ENCODE results near the gene NAA10. TPM values are rescaled to one million over a fixed set of nuclear protein-coding genes. Genes with fewer than 3 reads are reported as not detected.

The NAA10 gene
- total and polyA plus RNA-seq, 2 of the 13 experiments (the other 11 are each of a cell fraction or from before 2014, with no cell fraction given) = 49.2 to 51.7 TPM

- Histone ChIP-seq H3K4me2 (ENCODE audit: low read depth, low read length) (no peak overlapping the region), H3K9ac (ENCODE audit: insufficient read depth, low read depth, low read length) (no peak overlapping the region), H3K4me1 (ENCODE audit: insufficient read depth, low read length) (peaks cover 40% of the 10 kb centered on the region), H3K36me3 (replicated peaks in 1 of 2; ENCODE audit: control insufficient read depth in 1 of 2, insufficient read depth in 2 of 2, low read length in 2 of 2) (no peaks in the 10 kb centered on the region), H4K20me1 (ENCODE audit: insufficient read depth, low read length) (no peaks in the 10 kb centered on the region), H2AFZ (ENCODE audit: low read length) (no peak overlapping the region), H3K27ac (ENCODE audit: extremely low read length, insufficient read depth, low read length) (no peak overlapping the region), H3K79me2 (ENCODE audit: insufficient read depth, low read length) (no peaks in the 10 kb centered on the region), H3K4me3 (replicated peaks in 1 of 3; ENCODE audit: insufficient read depth in 1 of 3, low read depth in 2 of 3, low read length in 3 of 3) (no peak overlapping the region), H3K9me3 (ENCODE audit: low read length) (no peaks in the 10 kb centered on the region), H3K27me3 (ENCODE audit: control insufficient read depth in 1 of 2, insufficient read depth in 2 of 2, low read length in 2 of 2) (peaks cover 0 to 19% of the 10 kb centered on the region in 2 experiments; a peak in 3 of 5 replicates)
- CTCF ChIA-PET (ENCODE audit: low intra/inter-chr PET ratio, low total read pairs) = no interaction called here
- no peak for DNase-seq (ENCODE audit: low spot score)
- TF ChIP-seq SOX6 (IDR thresholded peaks at IDR 0.05) (no peak), SOX6 (CRISPR knock-in tag; IDR thresholded peaks at IDR 0.05) (no peak), SP2 (CRISPR knock-in tag; IDR thresholded peaks at IDR 0.05) (no peak), ZNF740 (CRISPR knock-in tag; IDR thresholded peaks at IDR 0.05) (no peak), GATAD1 (CRISPR knock-in tag; IDR thresholded peaks at IDR 0.05) (no peak), ZNF558 (CRISPR knock-in tag; IDR thresholded peaks at IDR 0.05; ENCODE audit: borderline replicate concordance) (no peak), HES4 (CRISPR knock-in tag; IDR thresholded peaks at IDR 0.05; ENCODE audit: borderline replicate concordance) (no peak), ZC3H13 (CRISPR knock-in tag; IDR thresholded peaks at IDR 0.05) (no peak), NR2F2 (IDR thresholded peaks at IDR 0.05; ENCODE audit: borderline replicate concordance, low read depth) (no peak), ZNF136 (CRISPR knock-in tag; IDR thresholded peaks at IDR 0.05; ENCODE audit: low read depth) (no peak), MYNN (CRISPR knock-in tag; IDR thresholded peaks at IDR 0.05; ENCODE audit: low read depth) (no peak), ZNF878 (CRISPR knock-in tag; IDR thresholded peaks at IDR 0.05) (no peak)
- 84% methylated on average over 7 of the region's 13 CpGs for WGBS (ENCODE audit: low lambda C conversion rate)
- BruUV-seq (replicated peaks) = no TSS peak
- POLR2A ChIA-PET = no interaction called here
- no peak for ATAC-seq
- in situ Hi-C loops (cut with HindIII; ENCODE audit: extremely low pct_ligation_motif_present, low pct_unique_long_range_greater_than_20kb) = no loop called here
- no peak for FAIRE-seq
- intact Hi-C loops (cut with micrococcal nuclease; ENCODE audit: unreplicated experiment) = no loop called here
Observed at GRCh38 chrX:153884136-153884535, 50.7 kb downstream of the NAA10 start.
